ENCODE measurements around the gene HSD11B1L.

GRCh38 chr19:5642204-5642603 lies 38.6 kb upstream of the HSD11B1L start:
- TF ChIP-seq, protein P1, sequence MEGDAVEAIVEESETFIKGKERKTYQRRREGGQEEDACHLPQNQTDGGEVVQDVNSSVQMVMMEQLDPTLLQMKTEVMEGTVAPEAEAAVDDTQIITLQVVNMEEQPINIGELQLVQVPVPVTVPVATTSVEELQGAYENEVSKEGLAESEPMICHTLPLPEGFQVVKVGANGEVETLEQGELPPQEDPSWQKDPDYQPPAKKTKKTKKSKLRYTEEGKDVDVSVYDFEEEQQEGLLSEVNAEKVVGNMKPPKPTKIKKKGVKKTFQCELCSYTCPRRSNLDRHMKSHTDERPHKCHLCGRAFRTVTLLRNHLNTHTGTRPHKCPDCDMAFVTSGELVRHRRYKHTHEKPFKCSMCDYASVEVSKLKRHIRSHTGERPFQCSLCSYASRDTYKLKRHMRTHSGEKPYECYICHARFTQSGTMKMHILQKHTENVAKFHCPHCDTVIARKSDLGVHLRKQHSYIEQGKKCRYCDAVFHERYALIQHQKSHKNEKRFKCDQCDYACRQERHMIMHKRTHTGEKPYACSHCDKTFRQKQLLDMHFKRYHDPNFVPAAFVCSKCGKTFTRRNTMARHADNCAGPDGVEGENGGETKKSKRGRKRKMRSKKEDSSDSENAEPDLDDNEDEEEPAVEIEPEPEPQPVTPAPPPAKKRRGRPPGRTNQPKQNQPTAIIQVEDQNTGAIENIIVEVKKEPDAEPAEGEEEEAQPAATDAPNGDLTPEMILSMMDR (IDR thresholded peaks at IDR 0.05): no peak
- TF ChIP-seq POLR2AphosphoS5 (IDR thresholded peaks at IDR 0.05) (no peak), EP300 (IDR thresholded peaks at IDR 0.05) (no peak), POLR2A (IDR thresholded peaks at IDR 0.05) (no peak)

Measured in sigmoid colon (tissue), 4 donors.